GM19351 (cell line): Measurements from ENCODE around the gene OR2T8.

Experiments used
- ATAC-seq: cut with Tn5 transposase; IDR thresholded peaks from one replicate; pipeline ENCODE4 v1.9.1; 2021; ENCODE audit warnings: mild to moderate bottlenecking, moderate library complexity; ENCODE audit not compliant: unreplicated experiment

The OR2T8 gene

GRCh38 chr1:247953408-247953807 is 33.4 kb downstream of the OR2T8 start:
- ATAC-seq: no peak

DNA sequence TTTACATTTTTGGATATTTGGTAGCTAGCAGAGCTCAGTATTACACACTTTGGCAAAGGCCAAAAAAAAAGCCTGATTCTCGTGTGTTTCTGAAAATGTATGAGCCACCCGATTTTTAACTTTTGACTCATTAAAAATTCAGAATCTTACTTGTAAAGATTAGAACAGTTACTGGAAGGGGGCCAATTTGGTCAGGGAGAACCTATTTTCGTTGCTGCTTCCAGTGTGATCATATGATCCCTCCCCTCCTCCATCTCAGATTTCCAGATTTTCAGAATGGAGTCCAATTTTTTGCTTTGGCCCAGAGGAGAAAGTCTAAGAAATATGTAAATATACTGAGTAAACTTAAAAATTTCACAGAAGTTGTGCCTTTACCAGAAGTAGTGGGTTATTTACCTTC is 41.7 kb downstream of the OR2T8 start:
- no peak for ATAC-seq

GRCh38 chr1:247962911-247963588 is 43.0 kb downstream of the OR2T8 start:
- no peak for ATAC-seq

GRCh38 chr1:247964933-247965332 is 44.9 kb downstream of the OR2T8 start, which contains the start of gene OR2AK2:
TSS of gene OR2AK2 (plus strand) at chr1:247965233. CDS start at chr1:247965377, 144 bp downstream.
- ATAC-seq: no peak

DNA sequence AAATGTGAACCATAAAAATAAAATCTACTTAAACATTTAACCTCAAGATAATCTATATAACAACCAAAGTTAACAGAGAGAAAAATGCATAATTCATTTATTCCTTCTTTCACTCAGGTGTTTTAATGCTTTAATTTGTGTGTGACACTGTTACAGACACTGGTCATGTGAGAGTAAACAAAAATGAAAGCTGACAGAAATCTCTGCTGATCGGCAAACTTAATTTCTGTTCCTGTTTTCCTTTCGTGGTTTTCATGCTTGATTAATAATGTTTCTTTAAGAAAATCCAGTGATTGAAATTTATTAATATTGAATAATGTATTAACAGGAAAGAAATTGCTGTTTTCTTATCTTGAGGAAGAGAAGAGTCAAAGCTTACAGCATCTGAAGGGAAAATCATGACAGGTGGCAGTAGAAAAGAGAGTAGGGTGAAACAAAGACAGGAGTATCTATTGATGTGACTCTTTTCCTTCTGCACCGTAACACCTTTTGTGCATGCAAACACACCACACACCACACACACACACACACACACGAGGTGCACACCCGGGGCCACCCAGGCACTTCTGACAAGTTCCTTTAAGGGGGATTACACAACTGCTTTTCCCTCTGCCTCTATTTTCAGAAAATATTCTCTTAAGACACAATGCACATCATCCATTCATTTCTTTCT is 46.6 kb downstream of the OR2T8 start:
- ATAC-seq: peak; percentile 87
